AG09309 (cell line): ENCODE data around the gene SASH1.

Experiments
- DNase-seq: peaks from one replicate; pipeline ENCODE4 v3.0.0-alpha.2; 2010; ENCODE audit warnings: low read depth
- H3K4me3 ChIP-seq: 2 replicates; pipeline ENCODE4 v1.5.1; 2011; ENCODE audit warnings: mild to moderate bottlenecking, low read depth, low read length, moderate library complexity; ENCODE audit not compliant: control insufficient read depth
- TF ChIP-seq, protein P1 (sequence below): IDR thresholded peaks from 2 replicates; pipeline ENCODE4 v1.5.1; 2011; ENCODE audit warnings: mild to moderate bottlenecking, low read depth, low read length, inconsistent platforms; ENCODE audit not compliant: insufficient read depth, control insufficient read depth; ENCODE audit errors: missing control alignments

Gene SASH1

DNA sequence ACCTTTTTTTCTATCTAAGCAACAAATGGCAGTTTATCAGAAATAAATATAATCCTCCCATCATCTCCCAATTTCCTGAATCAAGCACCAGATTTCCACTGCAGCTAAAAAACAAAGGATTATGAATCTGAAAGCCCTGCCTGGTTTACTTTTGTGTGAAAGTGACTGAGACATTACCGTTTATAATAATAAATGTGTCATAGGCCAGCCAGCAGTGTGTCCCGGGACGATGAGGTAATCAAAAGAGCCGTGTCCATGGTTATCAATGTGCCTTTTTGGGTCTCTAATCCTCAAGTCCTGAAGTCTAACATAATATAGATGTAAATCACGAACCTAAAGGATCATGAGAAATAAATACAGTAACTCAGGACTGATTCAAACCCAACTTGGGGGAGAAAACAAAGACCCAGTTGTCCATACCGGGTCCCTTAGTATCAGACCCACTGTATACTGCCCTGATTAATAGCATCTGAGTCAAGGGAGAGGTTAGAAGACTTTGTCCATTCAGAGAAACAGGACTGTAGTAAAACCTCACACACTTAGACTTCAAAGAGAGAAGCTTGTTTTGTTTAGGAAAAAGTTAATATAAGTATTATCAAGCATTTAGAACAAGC lies 149.1 kb downstream of the SASH1 start:
- DNase-seq: no peak
- TF ChIP-seq, protein P1, sequence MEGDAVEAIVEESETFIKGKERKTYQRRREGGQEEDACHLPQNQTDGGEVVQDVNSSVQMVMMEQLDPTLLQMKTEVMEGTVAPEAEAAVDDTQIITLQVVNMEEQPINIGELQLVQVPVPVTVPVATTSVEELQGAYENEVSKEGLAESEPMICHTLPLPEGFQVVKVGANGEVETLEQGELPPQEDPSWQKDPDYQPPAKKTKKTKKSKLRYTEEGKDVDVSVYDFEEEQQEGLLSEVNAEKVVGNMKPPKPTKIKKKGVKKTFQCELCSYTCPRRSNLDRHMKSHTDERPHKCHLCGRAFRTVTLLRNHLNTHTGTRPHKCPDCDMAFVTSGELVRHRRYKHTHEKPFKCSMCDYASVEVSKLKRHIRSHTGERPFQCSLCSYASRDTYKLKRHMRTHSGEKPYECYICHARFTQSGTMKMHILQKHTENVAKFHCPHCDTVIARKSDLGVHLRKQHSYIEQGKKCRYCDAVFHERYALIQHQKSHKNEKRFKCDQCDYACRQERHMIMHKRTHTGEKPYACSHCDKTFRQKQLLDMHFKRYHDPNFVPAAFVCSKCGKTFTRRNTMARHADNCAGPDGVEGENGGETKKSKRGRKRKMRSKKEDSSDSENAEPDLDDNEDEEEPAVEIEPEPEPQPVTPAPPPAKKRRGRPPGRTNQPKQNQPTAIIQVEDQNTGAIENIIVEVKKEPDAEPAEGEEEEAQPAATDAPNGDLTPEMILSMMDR: no peak

DNA sequence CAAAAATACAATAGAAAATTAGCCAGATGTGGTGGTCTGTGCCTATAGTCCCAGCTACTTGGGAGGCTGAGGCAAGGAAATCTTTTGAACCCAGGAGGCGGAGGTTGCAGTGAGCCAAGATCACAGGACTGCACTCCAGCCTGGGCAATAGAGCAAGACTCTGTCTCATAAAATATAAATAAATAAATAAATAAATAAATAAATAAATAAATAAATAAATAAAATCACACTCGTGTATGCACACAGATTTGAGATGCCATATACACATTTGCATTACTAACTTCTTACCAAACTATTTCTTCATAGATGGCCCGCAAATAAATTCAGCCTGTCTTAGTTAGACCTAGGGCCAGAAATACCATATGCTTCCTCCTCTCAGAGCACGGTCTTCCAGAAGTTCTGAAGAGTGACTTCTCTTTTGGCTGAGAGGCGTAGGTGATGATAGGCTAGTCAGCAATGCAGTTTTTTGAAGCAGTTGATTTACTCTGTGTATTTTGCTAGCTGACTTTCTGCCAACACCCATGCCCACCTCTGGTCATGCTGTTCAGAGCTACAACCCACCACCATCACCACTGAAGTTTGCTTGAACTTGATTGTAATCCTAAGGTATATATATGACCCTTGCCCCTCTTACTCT lies 150.1 kb downstream of the SASH1 start:
- TF ChIP-seq, protein P1: no peak
- DNase-seq: no peak
- H3K4me3 ChIP-seq: no peak overlapping the region

More for the DNA sequence above, 149.1 kb downstream of the SASH1 start:
- no peak overlapping the region for H3K4me3 ChIP-seq

DNA sequence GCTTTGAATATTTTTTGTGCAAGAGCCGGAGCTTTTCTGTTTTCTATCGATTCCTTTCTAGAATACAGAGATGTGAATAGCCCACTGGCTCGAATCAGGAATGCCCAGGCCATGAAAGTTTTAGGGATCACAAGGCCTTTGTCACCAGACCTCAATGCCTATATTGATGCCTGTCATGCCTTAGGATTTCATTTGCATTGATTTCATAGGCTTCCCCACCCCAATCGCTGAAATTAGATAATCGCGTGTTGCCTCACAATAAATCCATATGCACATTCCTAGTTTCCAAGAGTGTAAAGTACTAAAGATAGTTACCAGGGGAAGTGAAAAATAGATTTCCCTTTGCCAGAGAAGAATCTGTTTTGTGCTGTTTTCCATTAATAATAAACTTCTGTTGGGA lies 150.8 kb downstream of the SASH1 start:
- H3K4me3 ChIP-seq: no peak overlapping the region
- no peak for DNase-seq
- TF ChIP-seq, protein P1: no peak

DNA sequence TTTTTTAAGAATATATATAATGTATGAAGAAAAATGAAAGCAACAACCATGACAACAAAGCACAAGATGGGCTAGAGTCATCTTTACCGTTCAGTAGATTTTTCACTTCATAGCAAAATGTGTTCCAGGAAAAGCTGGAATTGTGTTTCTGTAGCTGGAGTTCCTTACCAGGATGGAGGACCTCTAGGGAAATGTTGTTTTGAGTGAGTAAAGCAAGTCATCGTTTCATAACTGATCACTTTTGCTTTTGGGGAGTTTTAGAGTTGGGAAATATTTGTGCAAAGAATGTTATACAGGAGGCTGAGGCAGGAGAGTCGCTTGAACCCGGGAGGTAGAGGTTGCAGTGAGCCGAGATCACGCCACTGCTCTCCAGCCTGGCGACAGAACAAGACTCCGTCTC lies 151.6 kb downstream of the SASH1 start:
- TF ChIP-seq, protein P1: no peak
- DNase-seq: no peak
- no peak overlapping the region for H3K4me3 ChIP-seq

DNA sequence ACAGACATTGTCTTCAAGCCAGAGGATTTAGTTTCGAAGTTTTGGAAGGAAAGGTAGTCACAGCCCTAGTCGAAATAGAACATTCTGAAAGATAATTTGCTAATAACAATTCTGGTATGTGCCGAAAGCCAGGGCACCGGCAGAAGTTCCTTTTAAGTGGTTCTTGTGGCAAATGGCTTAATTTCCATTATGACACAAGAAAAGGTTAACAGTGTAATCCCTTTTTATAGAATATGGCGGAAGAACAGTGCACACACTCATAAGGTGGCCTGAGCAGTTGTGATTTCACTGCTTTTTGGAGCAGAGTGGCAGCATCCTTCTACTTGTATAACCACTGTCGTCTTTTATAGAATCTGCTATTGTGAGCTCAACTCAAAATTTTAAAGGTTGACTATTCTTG lies 152.4 kb downstream of the SASH1 start:
- TF ChIP-seq, protein P1: no peak
- no peak overlapping the region for H3K4me3 ChIP-seq
- no peak for DNase-seq

GRCh38 chr6:148497257-148497656 lies 154.6 kb downstream of the SASH1 start:
- peak; percentile 88 for DNase-seq
- H3K4me3 ChIP-seq: no peak overlapping the region
- TF ChIP-seq, protein P1: no peak
